Measurements from ENCODE around the gene MIER2. TPM values are rescaled to one million over a fixed set of nuclear protein-coding genes. Genes with fewer than 3 reads are reported as not detected.

The MIER2 gene
- total RNA-seq, 4 donors from 2014 or later, result 8.6 to 25.7 (median 16.6) TPM

DNA sequence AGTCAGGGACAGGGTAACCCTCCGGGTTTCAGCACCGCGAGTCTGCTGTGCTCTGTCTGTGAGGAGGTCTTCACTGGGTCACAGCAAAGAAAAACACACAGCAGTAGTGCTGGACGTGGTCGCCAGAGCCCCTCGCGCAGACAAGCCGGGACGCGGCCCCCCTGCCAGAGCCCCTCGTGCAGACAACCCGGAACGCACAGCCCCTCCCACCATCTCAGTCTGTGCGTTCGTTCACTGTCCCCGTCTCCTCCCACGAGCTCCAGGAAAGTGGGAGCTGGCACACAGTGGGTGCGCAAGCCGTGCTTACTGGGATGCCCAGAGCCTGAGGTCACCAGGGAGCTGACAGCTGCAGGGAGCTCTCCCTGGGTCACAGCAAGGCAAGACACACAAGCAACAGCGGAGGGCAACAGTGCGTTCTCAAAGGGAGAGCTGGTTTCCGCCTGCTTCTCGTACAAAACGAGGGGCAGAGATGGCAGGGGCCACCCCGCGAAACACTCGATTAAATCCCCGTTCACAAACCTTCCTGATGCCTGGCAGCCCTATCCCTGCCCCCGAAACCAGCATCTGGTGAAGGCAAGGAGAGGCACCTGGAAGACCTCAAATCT lies 50.2 kb downstream of the MIER2 start:
- DNase-seq (ENCODE audit: low spot score), result no peak
- no peak for ATAC-seq (ENCODE audit: low FRiP score)
- TF ChIP-seq, protein P1, sequence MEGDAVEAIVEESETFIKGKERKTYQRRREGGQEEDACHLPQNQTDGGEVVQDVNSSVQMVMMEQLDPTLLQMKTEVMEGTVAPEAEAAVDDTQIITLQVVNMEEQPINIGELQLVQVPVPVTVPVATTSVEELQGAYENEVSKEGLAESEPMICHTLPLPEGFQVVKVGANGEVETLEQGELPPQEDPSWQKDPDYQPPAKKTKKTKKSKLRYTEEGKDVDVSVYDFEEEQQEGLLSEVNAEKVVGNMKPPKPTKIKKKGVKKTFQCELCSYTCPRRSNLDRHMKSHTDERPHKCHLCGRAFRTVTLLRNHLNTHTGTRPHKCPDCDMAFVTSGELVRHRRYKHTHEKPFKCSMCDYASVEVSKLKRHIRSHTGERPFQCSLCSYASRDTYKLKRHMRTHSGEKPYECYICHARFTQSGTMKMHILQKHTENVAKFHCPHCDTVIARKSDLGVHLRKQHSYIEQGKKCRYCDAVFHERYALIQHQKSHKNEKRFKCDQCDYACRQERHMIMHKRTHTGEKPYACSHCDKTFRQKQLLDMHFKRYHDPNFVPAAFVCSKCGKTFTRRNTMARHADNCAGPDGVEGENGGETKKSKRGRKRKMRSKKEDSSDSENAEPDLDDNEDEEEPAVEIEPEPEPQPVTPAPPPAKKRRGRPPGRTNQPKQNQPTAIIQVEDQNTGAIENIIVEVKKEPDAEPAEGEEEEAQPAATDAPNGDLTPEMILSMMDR (IDR thresholded peaks at IDR 0.05), result no peak

DNA sequence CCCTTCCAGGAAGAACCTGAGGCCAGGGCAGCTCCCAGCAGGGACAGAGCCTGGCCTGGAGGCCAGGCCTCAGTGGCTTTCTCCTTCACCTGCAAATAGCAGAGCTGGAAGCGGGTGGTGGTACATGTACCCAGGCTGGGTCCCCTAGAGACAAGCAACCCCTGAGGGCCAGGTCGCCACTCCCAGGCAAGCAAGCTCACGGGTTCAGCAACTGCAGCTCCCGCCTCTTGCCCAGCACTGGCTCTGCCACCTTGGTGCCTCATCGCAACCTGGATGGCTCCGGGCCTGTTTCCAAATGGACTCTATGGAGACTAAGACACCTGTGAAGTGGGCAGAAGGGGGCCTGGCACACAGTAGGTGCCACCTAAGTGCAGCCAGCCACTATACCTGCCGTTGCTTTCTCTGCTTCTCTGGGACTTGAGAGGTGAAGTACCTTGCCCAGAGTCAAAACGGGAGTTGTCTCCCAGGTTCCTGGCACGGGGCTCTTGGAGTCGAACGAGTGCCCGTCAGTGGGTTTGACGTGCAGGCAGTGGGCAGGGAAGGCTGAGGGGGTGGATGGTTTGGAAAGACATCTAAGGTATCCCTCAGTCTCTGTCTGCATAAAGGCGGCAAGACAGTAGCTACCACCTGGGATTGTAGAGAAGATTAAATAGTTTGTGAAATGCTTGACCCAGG lies 51.0 kb downstream of the MIER2 start:
- DNase-seq (ENCODE audit: low spot score) (no peak), ATAC-seq (ENCODE audit: low FRiP score) (no peak)
- TF ChIP-seq, protein P1 (IDR thresholded peaks at IDR 0.05), result no peak

DNA sequence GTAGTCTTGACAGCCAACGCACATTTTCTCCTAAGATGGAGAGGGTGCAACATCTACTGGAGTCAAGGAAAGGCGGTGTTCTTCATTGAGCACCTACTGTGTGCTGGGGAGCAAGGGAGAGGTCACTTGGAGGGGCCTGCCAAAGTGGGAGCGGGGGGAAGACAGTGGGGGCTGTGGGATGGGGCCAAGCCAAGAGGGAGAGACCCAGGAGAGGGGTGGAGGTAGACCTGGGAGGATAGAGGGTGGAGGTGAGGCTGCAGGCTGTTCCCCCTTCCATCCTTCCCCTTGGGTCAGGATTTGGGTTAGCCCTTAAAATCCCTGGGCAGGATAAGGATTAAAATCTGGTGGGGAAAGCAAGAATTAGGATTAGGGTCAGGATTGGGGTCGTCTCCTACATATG lies 51.6 kb downstream of the MIER2 start:
- ATAC-seq (ENCODE audit: low FRiP score) (no peak), DNase-seq (ENCODE audit: low spot score) (no peak)
- TF ChIP-seq, protein P1 (IDR thresholded peaks at IDR 0.05), result no peak

DNA sequence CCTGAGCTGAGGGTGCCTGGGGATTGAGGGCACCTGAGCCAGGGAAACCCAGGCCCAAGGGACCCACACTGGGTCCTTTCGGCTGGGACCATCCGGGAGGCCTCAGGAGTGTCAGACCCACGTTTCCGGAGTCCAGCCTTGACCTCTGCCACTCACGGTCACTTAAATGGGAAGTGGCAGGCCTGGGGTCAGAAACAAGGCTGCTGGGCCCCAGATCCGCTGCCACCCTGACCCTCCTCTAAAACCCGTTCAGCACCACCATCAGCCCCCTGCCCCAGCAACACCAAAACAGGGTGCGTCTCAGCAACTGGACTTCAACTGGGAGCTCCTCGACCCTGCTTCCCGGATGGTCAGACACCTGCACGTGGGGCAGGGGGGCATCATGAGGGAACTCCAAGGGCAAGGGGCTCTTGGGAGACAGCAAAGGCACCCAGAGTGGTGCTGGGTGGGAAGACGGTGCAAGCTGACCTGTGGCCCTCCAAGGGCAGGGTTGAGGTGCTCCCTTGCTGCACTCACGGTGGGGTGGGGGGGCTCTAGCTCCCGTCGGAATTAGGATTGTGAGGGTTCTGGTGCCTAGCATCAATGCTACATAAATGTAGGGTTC lies 52.2 kb downstream of the MIER2 start:
- TF ChIP-seq, protein P1 (IDR thresholded peaks at IDR 0.05), result no peak
- no peak for DNase-seq (ENCODE audit: low spot score)

DNA sequence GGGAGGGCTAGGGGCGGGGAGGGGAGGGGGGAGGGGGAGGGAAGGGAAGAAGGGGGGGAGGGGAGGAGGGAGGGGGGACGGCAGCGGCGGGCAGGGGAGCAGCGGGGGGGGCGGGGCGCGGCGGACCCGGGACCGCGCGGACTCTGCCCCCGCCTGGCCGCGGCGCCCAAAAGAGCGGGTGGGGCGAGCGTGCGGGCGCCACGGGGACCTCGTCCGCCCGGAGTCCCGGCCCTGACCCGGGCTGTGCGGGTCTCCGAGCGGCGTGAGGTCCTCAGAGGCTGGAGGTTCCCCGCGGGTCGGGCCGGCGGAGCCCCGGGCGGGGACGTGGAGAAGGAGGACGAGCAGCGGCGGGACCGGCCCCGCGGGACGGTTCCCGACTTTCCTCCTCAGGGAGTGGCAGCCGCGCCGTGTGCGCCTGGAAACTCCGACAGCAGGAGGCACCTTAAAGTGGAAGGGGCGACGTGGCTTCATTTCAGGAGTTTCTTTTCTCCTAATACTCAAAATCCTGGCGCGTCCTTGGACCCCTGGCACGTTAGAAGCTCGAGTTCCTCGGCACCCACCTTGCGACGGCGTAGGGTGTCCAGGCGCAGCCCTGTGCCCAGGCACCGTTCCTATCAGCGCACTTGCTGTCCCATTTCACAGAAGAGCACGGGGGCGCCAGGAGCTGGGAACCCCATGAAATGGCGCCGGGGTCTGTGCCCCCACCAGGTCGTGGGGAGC lies 52.9 kb downstream of the MIER2 start:
- no peak for ATAC-seq (ENCODE audit: low FRiP score)
- TF ChIP-seq, protein P1 (IDR thresholded peaks at IDR 0.05), result no peak
- DNase-seq (ENCODE audit: low spot score), result no peak

More for the DNA sequence above, 52.2 kb downstream of the MIER2 start:
- no peak for ATAC-seq (ENCODE audit: low FRiP score)

DNA sequence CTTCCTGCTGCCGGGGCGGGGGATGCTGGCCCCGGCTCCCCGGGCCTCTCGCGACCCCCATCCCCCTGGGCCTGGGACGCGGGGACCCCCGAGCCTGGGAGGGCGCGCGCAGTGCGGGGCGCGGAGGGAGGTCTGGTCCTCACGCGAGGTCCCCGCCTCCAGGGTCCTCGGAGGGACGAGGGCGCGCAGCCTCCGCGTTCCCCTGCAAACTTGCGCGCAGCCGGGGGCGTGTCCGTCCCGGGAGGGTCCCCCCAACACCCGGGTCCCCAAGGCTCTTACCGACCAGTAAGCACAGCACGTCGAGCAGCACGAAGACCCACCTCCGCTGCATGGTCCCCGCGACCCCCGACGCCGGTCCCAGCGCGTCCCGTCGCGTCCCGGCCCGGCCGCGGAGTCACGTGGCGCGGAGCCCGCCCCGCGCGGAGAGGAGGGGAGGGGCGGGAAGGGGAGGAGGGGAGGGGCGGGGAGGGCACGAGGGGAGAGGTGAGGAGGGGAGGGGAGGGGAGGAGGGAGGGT lies 53.5 kb downstream of the MIER2 start, which contains the start of gene PLPP2:
Gene PLPP2, minus strand, starts transcription at position 398 of the 516 bp plus-strand sequence. Its CDS starts 67 bp downstream, at position 331.
- TF ChIP-seq, protein P1 (IDR thresholded peaks at IDR 0.05), result no peak
- no peak for DNase-seq (ENCODE audit: low spot score)
- ATAC-seq (ENCODE audit: low FRiP score), result no peak

Measured in omental fat pad (tissue), 4 donors.